Measurements from ENCODE around the gene KRT75.
A peak's percentile ranks its signal among the peaks of the same experiment; 100 is the strongest.

KRT75 gene

GRCh38 chr12:52395761-52396434 lies 38.3 kb downstream of the KRT75 start:
- no peak overlapping the region for H3K4me3 ChIP-seq (ENCODE audit: low read depth, low read length)
- DNase-seq (ENCODE audit: low read depth) = peak; percentile 36
- TF ChIP-seq CTCF (conservative IDR thresholded peaks at IDR 0.05; ENCODE audit: low read depth, low read length) = peak; percentile 47

GRCh38 chr12:52394836-52395405 lies 39.2 kb downstream of the KRT75 start:
- no peak overlapping the region for H3K4me3 ChIP-seq (ENCODE audit: low read depth, low read length)
- TF ChIP-seq CTCF (conservative IDR thresholded peaks at IDR 0.05; ENCODE audit: low read depth, low read length) = no peak
- no peak for DNase-seq (ENCODE audit: low read depth)

- no peak for TF ChIP-seq CTCF (conservative IDR thresholded peaks at IDR 0.05; ENCODE audit: low read depth, low read length)
- no peak for DNase-seq (ENCODE audit: low read depth)
Observed at GRCh38 chr12:52392465-52393007, 41.6 kb downstream of the KRT75 start.

GRCh38 chr12:52391618-52392002 lies 42.6 kb downstream of the KRT75 start:
- no peak for TF ChIP-seq CTCF (conservative IDR thresholded peaks at IDR 0.05; ENCODE audit: low read depth, low read length)
- no peak overlapping the region for H3K4me3 ChIP-seq (ENCODE audit: low read depth, low read length)
- DNase-seq (ENCODE audit: low read depth) = no peak

More at GRCh38 chr12:52392465-52393007, 41.6 kb downstream of the KRT75 start:
- no peak overlapping the region for H3K4me3 ChIP-seq (ENCODE audit: low read depth, low read length)

- peak; percentile 93 for TF ChIP-seq CTCF (conservative IDR thresholded peaks at IDR 0.05; ENCODE audit: low read depth, low read length)
- DNase-seq (ENCODE audit: low read depth) = peak; percentile 52
- H3K4me3 ChIP-seq (ENCODE audit: low read depth, low read length) = no peak overlapping the region
Observed at GRCh38 chr12:52390739-52391617, 43.2 kb downstream of the KRT75 start.

GRCh38 chr12:52389313-52390207 lies 44.6 kb downstream of the KRT75 start:
- H3K4me3 ChIP-seq (ENCODE audit: low read depth, low read length) = no peak overlapping the region
- TF ChIP-seq CTCF (conservative IDR thresholded peaks at IDR 0.05; ENCODE audit: low read depth, low read length) = no peak
- no peak for DNase-seq (ENCODE audit: low read depth)

Data from choroid plexus epithelial cell (primary cell).